B cell (primary cell): ENCODE data around the gene CTNND1. TPM values are rescaled to one million over a fixed set of nuclear protein-coding genes. Genes with fewer than 3 reads are reported as not detected.

Experiments used
- ATAC-seq: fragments of 200-7000 bp; cut with Tn5 transposase; one replicate; pipeline ENCODE4 v1.10.0; 2021; ENCODE audit warnings: low read depth, mild to moderate bottlenecking, moderate number of reproducible peaks, moderate library complexity
- CTCF ChIA-PET: fragments of 350-600 bp; sonication (Branson Sonifier 250); formaldehyde crosslinking; loops from one replicate; lab custom pipeline; 2021; ENCODE audit warnings: antibody characterized with exemption, inconsistent platforms; lab: Charles Lee
- POLR2A ChIA-PET: fragments of 350-600 bp; sonication (Branson Sonifier 250); formaldehyde crosslinking; loops from one replicate; lab custom pipeline; 2021; ENCODE audit warnings: antibody characterized with exemption; lab: Charles Lee
- DNase-seq: peaks from one replicate; pipeline ENCODE4 v3.0.0; 2013
- H2AFZ ChIP-seq: 2 replicates; pipeline ENCODE4 v1.6.1; 2012; ENCODE audit warnings: mild to moderate bottlenecking, low read depth, low read length; ENCODE audit not compliant: insufficient read depth, poor library complexity, severe bottlenecking
- H3K27ac ChIP-seq, 2 donors: 1 replicate in 1 of 2; 2 replicates in 1 of 2; pipeline ENCODE4 v1.5.1; 2012 to 2013; ENCODE audit warnings: low read length in 2 of 2, mild to moderate bottlenecking in 2 of 2, moderate library complexity in 1 of 2
- H3K27me3 ChIP-seq, 4 experiments: fragments of 200-600 bp in 1 of 4; sonication (generic) in 1 of 4; replicated peaks in 1 of 4; 1 replicate in 2 of 4; 2 replicates in 2 of 4; pipeline versions ENCODE4 v1.6.1 to v1.7.0; 2013 to 2016; ENCODE audit warnings: low read length in 3 of 4, mild to moderate bottlenecking in 2 of 4, mixed read lengths in 1 of 4, moderate library complexity in 1 of 4; ENCODE audit not compliant: insufficient read depth in 4 of 4, control insufficient read depth in 3 of 4; ENCODE audit errors: control extremely low read depth in 1 of 4
- H3K36me3 ChIP-seq, 2 experiments: replicated peaks in 1 of 2; 1 replicate in 1 of 2; 2 replicates in 1 of 2; pipeline versions ENCODE4 v1.6.1 to v1.7.1; 2013; ENCODE audit warnings: low read length in 1 of 2; ENCODE audit not compliant: insufficient read depth in 2 of 2, control insufficient read depth in 1 of 2; ENCODE audit errors: control extremely low read depth in 1 of 2, extremely low read depth in 1 of 2
- H3K4me1 ChIP-seq, 2 donors: fragments of 200-600 bp in 1 of 2; sonication (generic) in 1 of 2; 1 replicate in 1 of 2; 2 replicates in 1 of 2; pipeline versions ENCODE4 v1.5.1 to v1.6.1; 2013 to 2017; ENCODE audit warnings: low read length in 2 of 2; ENCODE audit not compliant: control insufficient read depth in 2 of 2, insufficient read depth in 2 of 2
- H3K4me2 ChIP-seq: replicated peaks from 2 replicates; pipeline ENCODE3; 2012; ENCODE audit warnings: mild to moderate bottlenecking, low read depth, low read length; ENCODE audit not compliant: poor library complexity, severe bottlenecking
- H3K4me3 ChIP-seq, 5 experiments: fragments of 200-600 bp in 1 of 5; sonication (generic) in 1 of 5; 1 replicate in 3 of 5; 2 replicates in 2 of 5; pipeline versions ENCODE4 v1.5.1 to v1.7.0; 2011 to 2016; ENCODE audit warnings: low read length in 4 of 5, mild to moderate bottlenecking in 4 of 5, low read depth in 2 of 5, control low read depth in 1 of 5, moderate library complexity in 1 of 5; ENCODE audit not compliant: insufficient read depth in 1 of 5; ENCODE audit errors: control extremely low read depth in 1 of 5, extremely low read depth in 1 of 5
- H3K79me2 ChIP-seq: fragments of 200-600 bp; sonication (generic); one replicate; pipeline ENCODE4 v1.6.0; 2016; ENCODE audit warnings: low read length; ENCODE audit not compliant: control insufficient read depth, insufficient read depth
- H3K9ac ChIP-seq: fragments of 200-600 bp; sonication (generic); 2 replicates; pipeline ENCODE4 v1.6.1; 2017; ENCODE audit warnings: mild to moderate bottlenecking, low read length, moderate library complexity
- H3K9me3 ChIP-seq, 3 donors: one replicate each; pipeline versions ENCODE4 v1.6.1 to v1.7.1; 2013; ENCODE audit warnings: low read length in 2 of 3; ENCODE audit not compliant: control insufficient read depth in 2 of 3, insufficient read depth in 1 of 3; ENCODE audit errors: control extremely low read depth in 1 of 3
- H4K20me1 ChIP-seq: 2 replicates; pipeline ENCODE4 v1.6.0; 2012; ENCODE audit warnings: mild to moderate bottlenecking, low read length; ENCODE audit not compliant: insufficient read depth, control insufficient read depth, poor library complexity, severe bottlenecking
- H3K27ac Mint-ChIP-seq: one replicate; pipeline ENCODE4 v1.8.0; 2021; ENCODE audit warnings: mixed read lengths
- H3K27me3 Mint-ChIP-seq: one replicate; pipeline ENCODE4 v1.8.0; 2021; ENCODE audit warnings: mixed read lengths
- H3K4me1 Mint-ChIP-seq: one replicate; pipeline ENCODE4 v1.8.0; 2021; ENCODE audit warnings: mixed read lengths
- H3K4me3 Mint-ChIP-seq: one replicate; pipeline ENCODE4 v1.8.0; 2021; ENCODE audit warnings: mixed read lengths
- H3K9me3 Mint-ChIP-seq: one replicate; pipeline ENCODE4 v1.8.0; 2022; ENCODE audit warnings: mixed read lengths; ENCODE audit not compliant: insufficient read depth
- EZH2 ChIP-seq: IDR thresholded peaks from 2 replicates; pipeline ENCODE4 v1.6.1; 2012; ENCODE audit warnings: borderline replicate concordance, low read depth, mild to moderate bottlenecking, moderate library complexity, low read length; ENCODE audit not compliant: insufficient read depth, poor library complexity, severe bottlenecking
- WGBS: methylation state at CpG from one replicate; pipeline ENCODE4 v1.1.5; 2013; ENCODE audit warnings: missing lambda C conversion rate; ENCODE audit not compliant: insufficient coverage; 5-methylcytosine and 5-hydroxymethylcytosine counted together
- intact Hi-C: fragments of 100-400 bp; cut with micrococcal nuclease; formaldehyde crosslinking; loops from one replicate; pipeline ENCODE4 v1.10.0; 2022
- polyA plus RNA-seq: library from polyadenylated mRNA; depleted of rRNA; stranded (reverse); fragments of >200 nt; gene quantifications from 2 replicates; pipeline ENCODE4 v1.2.3, GENCODE V29; 2012
- total RNA-seq, 2 donors: library from RNA; stranded (reverse); fragments of 120-200 nt in 1 of 2; gene quantifications; 1 replicate in 1 of 2; 2 replicates in 1 of 2; pipeline versions ENCODE4 v1.2.3 to v1.2.4, GENCODE V29; 2013 to 2022
- TF ChIP-seq, protein P1 (sequence below): fragments of 200-600 bp; IDR thresholded peaks from one replicate; pipeline ENCODE4 v1.8.0; 2022; ENCODE audit warnings: antibody characterized with exemption, mild to moderate bottlenecking

Gene CTNND1
- total and polyA plus RNA-seq, 2 donors (not counting 1 experiment from before 2014, with no cell fraction given), result 12.1 to 54.4 TPM

DNA sequence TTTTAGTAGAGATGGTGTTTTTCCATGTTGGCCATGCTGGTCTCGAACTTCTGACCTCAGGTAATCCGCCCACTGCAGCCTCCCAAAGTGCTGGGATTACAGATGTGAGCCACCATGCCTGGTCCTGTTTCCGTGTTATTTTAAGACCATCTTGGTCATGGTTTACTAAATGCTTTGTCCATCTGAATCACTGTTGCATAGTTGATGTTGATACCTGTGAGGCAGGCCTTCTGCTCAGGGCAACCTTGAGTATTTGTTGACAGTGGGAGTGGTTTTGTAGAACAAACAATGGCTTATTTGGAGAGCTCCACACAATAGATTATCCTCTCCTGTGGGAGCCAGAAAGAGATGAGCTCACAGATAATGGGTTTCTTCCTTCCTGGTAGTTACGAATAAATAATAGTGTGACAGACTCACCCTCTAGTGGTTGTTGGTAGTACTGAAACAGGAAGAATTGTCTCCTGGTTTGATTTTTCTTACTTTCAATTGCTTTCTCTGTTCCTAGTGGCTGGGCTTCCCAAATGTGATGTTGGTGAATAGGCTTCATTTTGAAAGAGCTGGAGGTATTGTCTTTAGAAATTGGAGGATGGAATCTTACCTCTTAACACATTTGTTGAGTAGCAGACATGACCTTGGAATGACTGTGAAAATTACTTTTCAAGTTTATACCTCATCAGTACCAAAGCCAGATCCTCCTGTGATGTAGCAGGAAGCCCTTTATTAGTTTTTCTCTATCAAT lies 39.0 kb downstream of the CTNND1 start:
- H3K36me3 ChIP-seq, result peaks cover 2 to 31% of the 10 kb centered on the region in 2 experiments
- peak overlapping the region; percentile 91 for H3K27ac Mint-ChIP-seq
- DNase-seq, result peak; percentile 81
- peaks cover 11% of the 10 kb centered on the region for H3K79me2 ChIP-seq
- peaks cover 36% of the 10 kb centered on the region for H3K4me1 Mint-ChIP-seq
- H3K27ac ChIP-seq, result peak overlapping the region; percentile 39 to 90
- peak overlapping the region; percentile 72 for H2AFZ ChIP-seq
- TF ChIP-seq, protein P1, sequence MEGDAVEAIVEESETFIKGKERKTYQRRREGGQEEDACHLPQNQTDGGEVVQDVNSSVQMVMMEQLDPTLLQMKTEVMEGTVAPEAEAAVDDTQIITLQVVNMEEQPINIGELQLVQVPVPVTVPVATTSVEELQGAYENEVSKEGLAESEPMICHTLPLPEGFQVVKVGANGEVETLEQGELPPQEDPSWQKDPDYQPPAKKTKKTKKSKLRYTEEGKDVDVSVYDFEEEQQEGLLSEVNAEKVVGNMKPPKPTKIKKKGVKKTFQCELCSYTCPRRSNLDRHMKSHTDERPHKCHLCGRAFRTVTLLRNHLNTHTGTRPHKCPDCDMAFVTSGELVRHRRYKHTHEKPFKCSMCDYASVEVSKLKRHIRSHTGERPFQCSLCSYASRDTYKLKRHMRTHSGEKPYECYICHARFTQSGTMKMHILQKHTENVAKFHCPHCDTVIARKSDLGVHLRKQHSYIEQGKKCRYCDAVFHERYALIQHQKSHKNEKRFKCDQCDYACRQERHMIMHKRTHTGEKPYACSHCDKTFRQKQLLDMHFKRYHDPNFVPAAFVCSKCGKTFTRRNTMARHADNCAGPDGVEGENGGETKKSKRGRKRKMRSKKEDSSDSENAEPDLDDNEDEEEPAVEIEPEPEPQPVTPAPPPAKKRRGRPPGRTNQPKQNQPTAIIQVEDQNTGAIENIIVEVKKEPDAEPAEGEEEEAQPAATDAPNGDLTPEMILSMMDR, result peak; percentile 92
- no peak for TF ChIP-seq EZH2
- peak overlapping the region; percentile 38 for H3K4me3 Mint-ChIP-seq
- 88% methylated on average over 3 of the region's 4 CpGs for WGBS
- peak; percentile 90 for ATAC-seq
- H3K4me1 ChIP-seq, result peaks cover 28 to 30% of the 10 kb centered on the region in 2 donors
- peak overlapping the region; percentile 16 for H3K4me2 ChIP-seq
- no peaks in the 10 kb centered on the region for H4K20me1 ChIP-seq
- H3K9ac ChIP-seq, result no peak overlapping the region
- ChIA-PET POLR2A (interaction anchor here (0.7 to 2.7 kb wide), 4 partner anchors 16 to 270 kb away, joined by 4 to 24 read pairs (median 6); partner anchors contain the start of genes MED19, SELENOH and TMX2), CTCF (interaction anchor here (0.6 to 7.1 kb wide), 59 partner anchors 8 to 1815 kb away, joined by 3 to 180 read pairs (median 5); partner anchors contain the start of genes BTBD18, CLP1, CTNND1 and MED19)
- H3K9me3 Mint-ChIP-seq, result no peaks in the 10 kb centered on the region
- intact Hi-C loops, result loop anchor here (1.0 to 5.0 kb wide), 9 partner anchors 43 to 722 kb away; partner anchors contain the start of genes BTBD18, MED19, SELENOH and TIMM10
- no peaks in the 10 kb centered on the region for H3K9me3 ChIP-seq
- no peak overlapping the region for H3K4me3 ChIP-seq
- H3K27me3 Mint-ChIP-seq, result no peaks in the 10 kb centered on the region
- no peaks in the 10 kb centered on the region for H3K27me3 ChIP-seq

DNA sequence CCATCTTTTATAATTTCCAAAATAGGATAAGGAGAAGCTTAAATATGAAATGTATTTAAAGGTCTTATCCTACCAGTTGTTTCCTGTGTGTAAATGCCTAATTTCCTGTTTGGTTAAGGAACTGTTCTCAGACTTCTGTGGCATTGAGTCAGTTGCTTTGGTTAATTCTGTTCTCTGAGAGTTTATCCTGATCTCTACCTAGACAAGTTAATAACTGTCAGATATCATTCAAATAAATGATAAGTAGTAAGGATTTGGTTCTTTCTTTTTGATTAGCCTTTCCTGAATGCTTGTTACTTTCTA lies 39.5 kb downstream of the CTNND1 start:
- Histone ChIP-seq H3K9ac (no peak overlapping the region), H3K4me1 (peaks cover 28 to 30% of the 10 kb centered on the region in 2 donors), H3K4me3 (no peak overlapping the region), H3K27me3 (no peaks in the 10 kb centered on the region), H2AFZ (peak overlapping the region; percentile 72), H4K20me1 (no peaks in the 10 kb centered on the region), H3K9me3 (no peaks in the 10 kb centered on the region), H3K27ac (peak overlapping the region; percentile 25 to 90), H3K36me3 (peaks cover 2 to 36% of the 10 kb centered on the region in 2 experiments), H3K79me2 (peaks cover 16% of the 10 kb centered on the region), H3K4me2 (peak overlapping the region; percentile 16)
- Mint-ChIP-seq H3K4me3 (no peak overlapping the region), H3K27me3 (no peaks in the 10 kb centered on the region), H3K27ac (no peak overlapping the region), H3K4me1 (peaks cover 32% of the 10 kb centered on the region), H3K9me3 (no peaks in the 10 kb centered on the region)
- DNase-seq (no peak), ATAC-seq (no peak)
- ChIA-PET CTCF (interaction anchor here (0.8 to 7.1 kb wide), 46 partner anchors 8 to 723 kb away, joined by 3 to 180 read pairs (median 7); partner anchors contain the start of genes BTBD18, CLP1, CTNND1 and MED19), POLR2A (interaction anchor here (1.3 to 2.7 kb wide), 3 partner anchors 16 to 89 kb away, joined by 4 to 24 read pairs (median 4); partner anchors contain the start of genes MED19, SELENOH and TMX2)
- intact Hi-C loops, result loop anchor here (2.0 to 5.0 kb wide), 3 partner anchors 270 to 721 kb away; partner anchors contain the start of gene TIMM10
- TF ChIP-seq, protein P1, result no peak
- no peak for TF ChIP-seq EZH2
